GM21381 (cell line): ENCODE results near the gene IER5.
"Not testable (repeated sequence)": the region's sequence is repeated elsewhere in the genome, so short reads cannot be mapped to it uniquely, and the experiment has no call there.

Experiments
- ATAC-seq: cut with Tn5 transposase; IDR thresholded peaks from one replicate; pipeline ENCODE4 v1.9.1; 2021; ENCODE audit warnings: mild to moderate bottlenecking, moderate library complexity; ENCODE audit not compliant: unreplicated experiment

IER5 gene

GRCh38 chr1:181113059-181113641, 24.6 kb downstream of the IER5 start:
- no peak for ATAC-seq

- no peak for ATAC-seq
These were observed 26.3 kb downstream of the IER5 start for GRCh38 chr1:181114574-181115367.

GRCh38 chr1:181115368-181115684, 26.8 kb downstream of the IER5 start:
- no peak for ATAC-seq

GRCh38 chr1:181115971-181116370, 27.5 kb downstream of the IER5 start:
- not testable (repeated sequence) for ATAC-seq

GRCh38 chr1:181116819-181117390, 28.4 kb downstream of the IER5 start:
- no peak for ATAC-seq

- no peak for ATAC-seq
These were observed 29.3 kb downstream of the IER5 start for GRCh38 chr1:181117648-181118449.

- no peak for ATAC-seq
These were observed 30.8 kb downstream of the IER5 start for GRCh38 chr1:181119093-181119989.

- no peak for ATAC-seq
These were observed 32.4 kb downstream of the IER5 start for GRCh38 chr1:181120924-181121323.

- no peak for ATAC-seq
These were observed 33.0 kb downstream of the IER5 start for GRCh38 chr1:181121498-181121897.

GRCh38 chr1:181122222-181122621, 33.7 kb downstream of the IER5 start:
- no peak for ATAC-seq

- ATAC-seq: no peak
These were observed 34.7 kb downstream of the IER5 start for GRCh38 chr1:181123173-181123572.

- no peak for ATAC-seq
These were observed 35.8 kb downstream of the IER5 start for GRCh38 chr1:181124291-181124751.

GRCh38 chr1:181126289-181126688, 37.8 kb downstream of the IER5 start:
- ATAC-seq: no peak

GRCh38 chr1:181126871-181127587, 38.5 kb downstream of the IER5 start:
- no peak for ATAC-seq

- peak; percentile 15 for ATAC-seq
These were observed 39.5 kb downstream of the IER5 start for GRCh38 chr1:181127898-181128453.

- ATAC-seq: peak; percentile 48
These were observed 40.3 kb downstream of the IER5 start for GRCh38 chr1:181128592-181129497.

- ATAC-seq: no peak
These were observed 41.5 kb downstream of the IER5 start for GRCh38 chr1:181129771-181130606.
